HEK293 (cell line): ENCODE measurements around the gene R3HDM2.

Experiments
- ATF2 ChIP-seq: fragments of 450-650 bp; formaldehyde crosslinking; IDR thresholded peaks from 2 replicates; pipeline ENCODE4 v1.5.1; 2016; ENCODE audit warnings: missing biosample characterization, missing genetic modification characterization, low read depth
- OVOL3 ChIP-seq: fragments of 450-650 bp; formaldehyde crosslinking; IDR thresholded peaks from 2 replicates; pipeline ENCODE4 v1.5.1; 2016; ENCODE audit warnings: missing biosample characterization, missing genetic modification characterization
- SALL2 ChIP-seq: fragments of 450-650 bp; formaldehyde crosslinking; IDR thresholded peaks from 2 replicates; pipeline ENCODE4 v1.5.0; 2017; ENCODE audit warnings: missing biosample characterization, mild to moderate bottlenecking, missing genetic modification characterization, borderline replicate concordance
- SP7 ChIP-seq: fragments of 450-650 bp; formaldehyde crosslinking; IDR thresholded peaks from 2 replicates; pipeline ENCODE4 v1.5.1; 2016; ENCODE audit warnings: missing biosample characterization, missing genetic modification characterization
- TSHZ1 ChIP-seq: fragments of 450-650 bp; formaldehyde crosslinking; IDR thresholded peaks from 2 replicates; pipeline ENCODE4 v1.5.1; 2016; ENCODE audit warnings: missing biosample characterization, missing genetic modification characterization, borderline replicate concordance
- WT1 ChIP-seq: fragments of 450-650 bp; formaldehyde crosslinking; IDR thresholded peaks from 2 replicates; pipeline ENCODE4 v1.5.1; 2016; ENCODE audit warnings: missing biosample characterization, missing genetic modification characterization
- YY2 ChIP-seq: fragments of 450-650 bp; formaldehyde crosslinking; IDR thresholded peaks from 2 replicates; pipeline ENCODE4 v1.5.1; 2016; ENCODE audit warnings: missing biosample characterization, missing genetic modification characterization
- ZBTB21 ChIP-seq: fragments of 450-650 bp; formaldehyde crosslinking; IDR thresholded peaks from 2 replicates; pipeline ENCODE4 v1.5.1; 2017; ENCODE audit warnings: missing biosample characterization, missing genetic modification characterization
- ZNF140 ChIP-seq: fragments of 450-650 bp; formaldehyde crosslinking; IDR thresholded peaks from 2 replicates; pipeline ENCODE4 v1.5.1; 2016; ENCODE audit warnings: missing biosample characterization, missing genetic modification characterization
- ZNF18 ChIP-seq: fragments of 450-650 bp; formaldehyde crosslinking; IDR thresholded peaks from 2 replicates; pipeline ENCODE4 v1.5.1; 2016; ENCODE audit warnings: missing biosample characterization, missing genetic modification characterization
- ZNF24 ChIP-seq: fragments of 450-650 bp; formaldehyde crosslinking; IDR thresholded peaks from 2 replicates; pipeline ENCODE4 v1.5.1; 2016; ENCODE audit warnings: missing biosample characterization, missing genetic modification characterization
- ZNF280C ChIP-seq: fragments of 450-650 bp; formaldehyde crosslinking; IDR thresholded peaks from 2 replicates; pipeline ENCODE4 v1.5.1; 2016; ENCODE audit warnings: missing biosample characterization, missing genetic modification characterization
- ZNF311 ChIP-seq: fragments of 450-650 bp; formaldehyde crosslinking; IDR thresholded peaks from 2 replicates; pipeline ENCODE4 v1.5.1; 2017; ENCODE audit warnings: missing biosample characterization, missing genetic modification characterization, borderline replicate concordance
- ZNF335 ChIP-seq: fragments of 450-650 bp; formaldehyde crosslinking; conservative IDR thresholded peaks from 2 replicates; pipeline ENCODE4 v1.5.1; 2016; ENCODE audit warnings: missing biosample characterization, missing genetic modification characterization
- ZNF341 ChIP-seq: fragments of 450-650 bp; formaldehyde crosslinking; IDR thresholded peaks from 2 replicates; pipeline ENCODE4; 2016; ENCODE audit warnings: low read depth, missing biosample characterization, missing genetic modification characterization
- ZNF354C ChIP-seq: fragments of 450-650 bp; formaldehyde crosslinking; IDR thresholded peaks from 2 replicates; pipeline ENCODE4 v1.5.1; 2016; ENCODE audit warnings: missing biosample characterization, missing genetic modification characterization, low read depth, borderline replicate concordance
- ZNF398 ChIP-seq: fragments of 450-650 bp; formaldehyde crosslinking; IDR thresholded peaks from 2 replicates; pipeline ENCODE4 v1.5.1; 2017; ENCODE audit warnings: missing biosample characterization, missing genetic modification characterization
- ZNF433 ChIP-seq: fragments of 450-650 bp; formaldehyde crosslinking; IDR thresholded peaks from 2 replicates; pipeline ENCODE4 v1.5.1; 2016; ENCODE audit warnings: missing biosample characterization, missing genetic modification characterization, low read depth
- ZNF513 ChIP-seq: fragments of 450-650 bp; IDR thresholded peaks from 2 replicates; pipeline ENCODE4 v1.5.1; 2018; ENCODE audit warnings: missing biosample characterization, missing genetic modification characterization
- ZNF521 ChIP-seq: fragments of 450-650 bp; formaldehyde crosslinking; IDR thresholded peaks from 2 replicates; pipeline ENCODE4 v1.5.1; 2017; ENCODE audit warnings: missing biosample characterization, mild to moderate bottlenecking, missing genetic modification characterization
- ZNF555 ChIP-seq: fragments of 450-650 bp; formaldehyde crosslinking; conservative IDR thresholded peaks from 2 replicates; pipeline ENCODE4 v1.5.1; 2017; ENCODE audit warnings: missing biosample characterization, mild to moderate bottlenecking, missing genetic modification characterization, inconsistent platforms
- ZNF580 ChIP-seq: fragments of 450-650 bp; formaldehyde crosslinking; IDR thresholded peaks from 2 replicates; pipeline ENCODE4 v1.5.1; 2016; ENCODE audit warnings: missing biosample characterization, missing genetic modification characterization
- ZNF585B ChIP-seq: fragments of 450-650 bp; formaldehyde crosslinking; IDR thresholded peaks from 2 replicates; pipeline ENCODE4 v1.5.1; 2016; ENCODE audit warnings: missing biosample characterization, missing genetic modification characterization
- ZNF777 ChIP-seq: fragments of 450-650 bp; formaldehyde crosslinking; IDR thresholded peaks from 2 replicates; pipeline ENCODE4 v1.5.1; 2017; ENCODE audit warnings: missing biosample characterization, missing genetic modification characterization, borderline replicate concordance
- ZNF792 ChIP-seq: fragments of 450-650 bp; formaldehyde crosslinking; IDR thresholded peaks from 2 replicates; pipeline ENCODE4 v1.5.1; 2016; ENCODE audit warnings: missing biosample characterization, missing genetic modification characterization
- ZNF837 ChIP-seq: fragments of 450-650 bp; formaldehyde crosslinking; IDR thresholded peaks from 2 replicates; pipeline ENCODE4 v1.5.1; 2016; ENCODE audit warnings: missing biosample characterization, missing genetic modification characterization

The R3HDM2 gene

GRCh38 chr12:57454566-57455373, 23.9 kb upstream of the R3HDM2 start, which contains the start of gene INHBE (continued):
- peak; percentile 16; the same call in 1 of the 2 replicates for TF ChIP-seq ZNF513
- TF ChIP-seq ZNF585B (tag by site-specific recombination) = no peak
- TF ChIP-seq ZNF24 (tag by site-specific recombination) = no peak; the same call in 1 of the 2 replicates
- peak; percentile 72 for TF ChIP-seq ZNF335 (tag by site-specific recombination)
- no peak for TF ChIP-seq ZNF140 (tag by site-specific recombination)
- no peak for TF ChIP-seq OVOL3 (tag by site-specific recombination)
- TF ChIP-seq ZNF433 (tag by site-specific recombination) = no peak
- no peak for TF ChIP-seq ZNF837 (tag by site-specific recombination)
- no peak for TF ChIP-seq ZNF311 (tag by site-specific recombination)
- no peak for TF ChIP-seq ZNF280C (tag by site-specific recombination)
- TF ChIP-seq ZBTB21 (tag by site-specific recombination) = peak; percentile 72; the same call in 1 of the 2 replicates
- TF ChIP-seq ZNF777 (tag by site-specific recombination) = no peak
- no peak for TF ChIP-seq ZNF580 (tag by site-specific recombination)
- 0 out of 2 replicates have a peak, but pooled peaks have one; percentile 28 for TF ChIP-seq WT1 (tag by site-specific recombination)
- 0 out of 2 replicates have a peak, but pooled peaks have one; percentile 39 for TF ChIP-seq ZNF341 (tag by site-specific recombination)
- peak; percentile 86 for TF ChIP-seq ZNF398 (tag by site-specific recombination)
- TF ChIP-seq ZNF792 (tag by site-specific recombination) = no peak
- TF ChIP-seq ZNF521 (tag by site-specific recombination) = no peak
- peak; percentile 69 for TF ChIP-seq SP7 (tag by site-specific recombination)
- TF ChIP-seq SALL2 (tag by site-specific recombination) = no peak
- no peak for TF ChIP-seq ZNF354C
- no peak for TF ChIP-seq ZNF555 (tag by site-specific recombination)
- peak; percentile 54; the same call in 1 of the 2 replicates for TF ChIP-seq ATF2 (tag by site-specific recombination)
- TF ChIP-seq TSHZ1 = no peak
- no peak for TF ChIP-seq YY2 (tag by site-specific recombination)
- no peak for TF ChIP-seq ZNF18
